ENCODE measurements around the gene ATP1A2.

DNA sequence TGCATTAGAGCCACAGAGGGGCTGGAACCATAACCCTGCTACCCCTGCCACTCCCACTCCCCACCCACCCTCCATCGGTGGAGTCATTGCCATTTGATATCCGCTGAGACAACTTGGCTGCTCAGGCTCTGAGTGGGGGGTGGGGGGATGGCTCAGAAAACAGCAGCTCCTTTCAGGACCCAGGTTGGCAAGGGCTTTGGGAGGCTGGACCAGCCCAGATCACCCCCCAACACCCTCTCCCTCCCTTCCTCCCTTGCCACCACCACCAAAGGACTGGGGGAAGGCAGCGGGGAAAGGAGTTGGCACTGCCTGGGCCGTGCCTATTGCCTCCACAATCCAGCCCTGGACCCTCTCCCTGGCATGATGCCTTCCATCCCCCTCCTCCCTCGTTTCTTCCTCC, 47.3 kb upstream of the ATP1A2 start:
- TF ChIP-seq, protein P1, sequence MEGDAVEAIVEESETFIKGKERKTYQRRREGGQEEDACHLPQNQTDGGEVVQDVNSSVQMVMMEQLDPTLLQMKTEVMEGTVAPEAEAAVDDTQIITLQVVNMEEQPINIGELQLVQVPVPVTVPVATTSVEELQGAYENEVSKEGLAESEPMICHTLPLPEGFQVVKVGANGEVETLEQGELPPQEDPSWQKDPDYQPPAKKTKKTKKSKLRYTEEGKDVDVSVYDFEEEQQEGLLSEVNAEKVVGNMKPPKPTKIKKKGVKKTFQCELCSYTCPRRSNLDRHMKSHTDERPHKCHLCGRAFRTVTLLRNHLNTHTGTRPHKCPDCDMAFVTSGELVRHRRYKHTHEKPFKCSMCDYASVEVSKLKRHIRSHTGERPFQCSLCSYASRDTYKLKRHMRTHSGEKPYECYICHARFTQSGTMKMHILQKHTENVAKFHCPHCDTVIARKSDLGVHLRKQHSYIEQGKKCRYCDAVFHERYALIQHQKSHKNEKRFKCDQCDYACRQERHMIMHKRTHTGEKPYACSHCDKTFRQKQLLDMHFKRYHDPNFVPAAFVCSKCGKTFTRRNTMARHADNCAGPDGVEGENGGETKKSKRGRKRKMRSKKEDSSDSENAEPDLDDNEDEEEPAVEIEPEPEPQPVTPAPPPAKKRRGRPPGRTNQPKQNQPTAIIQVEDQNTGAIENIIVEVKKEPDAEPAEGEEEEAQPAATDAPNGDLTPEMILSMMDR (IDR thresholded peaks at IDR 0.05 in 2 of 3, conservative IDR thresholded peaks at IDR 0.05 in 1 of 3; ENCODE audit: control insufficient read depth in 2 of 3, extremely low read depth in 1 of 3, insufficient read depth in 1 of 3, low read depth in 3 of 3, low read length in 3 of 3), result no peak
- TF ChIP-seq, protein P2, sequence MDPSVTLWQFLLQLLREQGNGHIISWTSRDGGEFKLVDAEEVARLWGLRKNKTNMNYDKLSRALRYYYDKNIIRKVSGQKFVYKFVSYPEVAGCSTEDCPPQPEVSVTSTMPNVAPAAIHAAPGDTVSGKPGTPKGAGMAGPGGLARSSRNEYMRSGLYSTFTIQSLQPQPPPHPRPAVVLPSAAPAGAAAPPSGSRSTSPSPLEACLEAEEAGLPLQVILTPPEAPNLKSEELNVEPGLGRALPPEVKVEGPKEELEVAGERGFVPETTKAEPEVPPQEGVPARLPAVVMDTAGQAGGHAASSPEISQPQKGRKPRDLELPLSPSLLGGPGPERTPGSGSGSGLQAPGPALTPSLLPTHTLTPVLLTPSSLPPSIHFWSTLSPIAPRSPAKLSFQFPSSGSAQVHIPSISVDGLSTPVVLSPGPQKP (IDR thresholded peaks at IDR 0.05; ENCODE audit: low read depth, low read length), result no peak
- TF ChIP-seq, protein P3, sequence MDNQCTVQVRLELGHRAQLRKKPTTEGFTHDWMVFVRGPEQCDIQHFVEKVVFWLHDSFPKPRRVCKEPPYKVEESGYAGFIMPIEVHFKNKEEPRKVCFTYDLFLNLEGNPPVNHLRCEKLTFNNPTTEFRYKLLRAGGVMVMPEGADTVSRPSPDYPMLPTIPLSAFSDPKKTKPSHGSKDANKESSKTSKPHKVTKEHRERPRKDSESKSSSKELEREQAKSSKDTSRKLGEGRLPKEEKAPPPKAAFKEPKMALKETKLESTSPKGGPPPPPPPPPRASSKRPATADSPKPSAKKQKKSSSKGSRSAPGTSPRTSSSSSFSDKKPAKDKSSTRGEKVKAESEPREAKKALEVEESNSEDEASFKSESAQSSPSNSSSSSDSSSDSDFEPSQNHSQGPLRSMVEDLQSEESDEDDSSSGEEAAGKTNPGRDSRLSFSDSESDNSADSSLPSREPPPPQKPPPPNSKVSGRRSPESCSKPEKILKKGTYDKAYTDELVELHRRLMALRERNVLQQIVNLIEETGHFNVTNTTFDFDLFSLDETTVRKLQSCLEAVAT (IDR thresholded peaks at IDR 0.05), result no peak
- TF ChIP-seq, protein P4, sequence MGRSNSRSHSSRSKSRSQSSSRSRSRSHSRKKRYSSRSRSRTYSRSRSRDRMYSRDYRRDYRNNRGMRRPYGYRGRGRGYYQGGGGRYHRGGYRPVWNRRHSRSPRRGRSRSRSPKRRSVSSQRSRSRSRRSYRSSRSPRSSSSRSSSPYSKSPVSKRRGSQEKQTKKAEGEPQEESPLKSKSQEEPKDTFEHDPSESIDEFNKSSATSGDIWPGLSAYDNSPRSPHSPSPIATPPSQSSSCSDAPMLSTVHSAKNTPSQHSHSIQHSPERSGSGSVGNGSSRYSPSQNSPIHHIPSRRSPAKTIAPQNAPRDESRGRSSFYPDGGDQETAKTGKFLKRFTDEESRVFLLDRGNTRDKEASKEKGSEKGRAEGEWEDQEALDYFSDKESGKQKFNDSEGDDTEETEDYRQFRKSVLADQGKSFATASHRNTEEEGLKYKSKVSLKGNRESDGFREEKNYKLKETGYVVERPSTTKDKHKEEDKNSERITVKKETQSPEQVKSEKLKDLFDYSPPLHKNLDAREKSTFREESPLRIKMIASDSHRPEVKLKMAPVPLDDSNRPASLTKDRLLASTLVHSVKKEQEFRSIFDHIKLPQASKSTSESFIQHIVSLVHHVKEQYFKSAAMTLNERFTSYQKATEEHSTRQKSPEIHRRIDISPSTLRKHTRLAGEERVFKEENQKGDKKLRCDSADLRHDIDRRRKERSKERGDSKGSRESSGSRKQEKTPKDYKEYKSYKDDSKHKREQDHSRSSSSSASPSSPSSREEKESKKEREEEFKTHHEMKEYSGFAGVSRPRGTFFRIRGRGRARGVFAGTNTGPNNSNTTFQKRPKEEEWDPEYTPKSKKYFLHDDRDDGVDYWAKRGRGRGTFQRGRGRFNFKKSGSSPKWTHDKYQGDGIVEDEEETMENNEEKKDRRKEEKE (IDR thresholded peaks at IDR 0.05), result no peak
- no peak for TF ChIP-seq EGR1 (IDR thresholded peaks at IDR 0.05; ENCODE audit: borderline replicate concordance in 1 of 2, low read depth in 2 of 2, low read length in 2 of 2)
- no peak for TF ChIP-seq ETV6 (conservative IDR thresholded peaks at IDR 0.05 in 1 of 2, IDR thresholded peaks at IDR 0.05 in 1 of 2; ENCODE audit: borderline replicate concordance in 1 of 2, low read depth in 1 of 2)
- no peak for TF ChIP-seq CREM (IDR thresholded peaks at IDR 0.05; ENCODE audit: low read depth)
- no peak for TF ChIP-seq POLR2AphosphoS5 (IDR thresholded peaks at IDR 0.05; ENCODE audit: low read length)
- no peak for TF ChIP-seq ZNF24 (IDR thresholded peaks at IDR 0.05)
- TF ChIP-seq EP300 (IDR thresholded peaks at IDR 0.05; ENCODE audit: borderline replicate concordance in 1 of 2, control insufficient read depth in 1 of 2, low read depth in 2 of 2, low read length in 2 of 2), result no peak
- TF ChIP-seq RAD21 (IDR thresholded peaks at IDR 0.05; ENCODE audit: insufficient read depth, low read depth, low read length), result no peak
- no peak for TF ChIP-seq NFYB (IDR thresholded peaks at IDR 0.05; ENCODE audit: insufficient read depth, low read depth, low read length)
